Testis (tissue), 2 donors: ENCODE data around the gene CHI3L1.

Experiments
- POLR2A ChIP-seq: fragments of 450-650 bp; IDR thresholded peaks from one replicate; pipeline ENCODE4 v1.6.1; 2017; ENCODE audit warnings: antibody characterized with exemption, mild to moderate bottlenecking, moderate library complexity
- TF ChIP-seq, protein P1 (sequence below), 3 experiments: fragments of 450-650 bp in 2 of 3; fragments of 200-600 bp in 1 of 3; sonication (generic) in 1 of 3; IDR thresholded peaks; one replicate each; pipeline ENCODE4 v1.5.1; 2016 to 2019; ENCODE audit warnings: antibody characterized with exemption in 3 of 3, mild to moderate bottlenecking in 2 of 3, moderate library complexity in 1 of 3

DNA sequence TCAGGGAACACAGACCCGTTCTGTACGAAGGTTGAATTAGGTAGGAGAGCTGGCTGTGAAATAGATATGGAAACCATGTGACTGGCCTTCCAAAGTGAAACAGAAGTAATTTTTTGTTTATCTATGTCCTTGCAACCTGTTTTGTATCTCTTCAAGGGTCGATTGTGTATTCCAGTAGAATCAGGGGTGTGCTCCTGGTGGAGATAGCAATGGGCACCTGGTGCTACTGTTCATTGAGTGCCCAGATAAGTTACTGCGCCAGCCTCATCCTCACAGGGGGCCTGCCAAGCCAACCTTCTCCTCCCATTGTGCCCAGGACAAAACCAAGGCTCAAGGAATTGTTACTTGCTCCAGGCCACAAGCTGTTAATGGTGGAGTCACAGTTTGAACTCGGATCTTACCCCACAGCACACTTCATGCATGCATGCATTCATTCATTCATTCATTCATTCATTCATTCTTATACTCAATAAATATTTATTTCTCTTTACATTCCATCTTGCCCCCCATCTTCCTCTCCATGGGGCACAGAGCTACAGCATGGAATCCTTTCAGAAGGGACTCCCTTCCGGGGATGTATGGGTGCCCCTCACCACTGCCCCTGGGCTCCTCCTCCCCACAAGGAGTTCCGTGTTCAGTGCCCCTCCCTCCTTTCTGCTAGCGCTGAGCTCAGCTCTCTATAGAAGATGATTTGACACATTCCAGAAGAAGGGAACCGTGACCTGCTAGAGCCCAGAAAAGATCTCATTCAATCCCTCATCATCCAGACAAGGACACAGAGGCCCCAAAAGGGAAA is 34.9 kb downstream of the CHI3L1 start:
- TF ChIP-seq, protein P1, sequence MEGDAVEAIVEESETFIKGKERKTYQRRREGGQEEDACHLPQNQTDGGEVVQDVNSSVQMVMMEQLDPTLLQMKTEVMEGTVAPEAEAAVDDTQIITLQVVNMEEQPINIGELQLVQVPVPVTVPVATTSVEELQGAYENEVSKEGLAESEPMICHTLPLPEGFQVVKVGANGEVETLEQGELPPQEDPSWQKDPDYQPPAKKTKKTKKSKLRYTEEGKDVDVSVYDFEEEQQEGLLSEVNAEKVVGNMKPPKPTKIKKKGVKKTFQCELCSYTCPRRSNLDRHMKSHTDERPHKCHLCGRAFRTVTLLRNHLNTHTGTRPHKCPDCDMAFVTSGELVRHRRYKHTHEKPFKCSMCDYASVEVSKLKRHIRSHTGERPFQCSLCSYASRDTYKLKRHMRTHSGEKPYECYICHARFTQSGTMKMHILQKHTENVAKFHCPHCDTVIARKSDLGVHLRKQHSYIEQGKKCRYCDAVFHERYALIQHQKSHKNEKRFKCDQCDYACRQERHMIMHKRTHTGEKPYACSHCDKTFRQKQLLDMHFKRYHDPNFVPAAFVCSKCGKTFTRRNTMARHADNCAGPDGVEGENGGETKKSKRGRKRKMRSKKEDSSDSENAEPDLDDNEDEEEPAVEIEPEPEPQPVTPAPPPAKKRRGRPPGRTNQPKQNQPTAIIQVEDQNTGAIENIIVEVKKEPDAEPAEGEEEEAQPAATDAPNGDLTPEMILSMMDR (IDR thresholded peaks at IDR 0.05): no peak
- TF ChIP-seq POLR2A: no peak
